GM23338 (cell line): ENCODE data around the gene MAP2K4. TPM values are rescaled to one million over a fixed set of nuclear protein-coding genes. Genes with fewer than 3 reads are reported as not detected.
A peak's percentile ranks its signal among the peaks of the same experiment; 100 is the strongest.

ENCODE experiments used
- ATAC-seq: fragments of 200-7000 bp; cut with Tn5 transposase; 3 replicates; pipeline ENCODE4 v1.9.1; 2020
- DNase-seq: peaks from one replicate; pipeline ENCODE4 v3.0.0-alpha.2; 2015; ENCODE audit warnings: low spot score
- H2AFZ ChIP-seq: fragments of 200-600 bp; sonication (generic); 2 replicates; pipeline ENCODE4 v1.8.0; 2016; ENCODE audit warnings: antibody characterized with exemption, mild to moderate bottlenecking, moderate library complexity
- H3F3A ChIP-seq: fragments of 200-600 bp; sonication (generic); replicated peaks from 2 replicates; pipeline ENCODE4 v1.8.0; 2017; ENCODE audit warnings: antibody characterized with exemption, mixed run types, low read depth
- H3K27ac ChIP-seq: fragments of 200-600 bp; sonication (generic); 2 replicates; pipeline ENCODE4 v1.6.1; 2016; ENCODE audit warnings: low read depth
- H3K27me3 ChIP-seq: fragments of 200-600 bp; sonication (generic); 2 replicates; pipeline ENCODE4 v1.8.0; 2016; ENCODE audit warnings: mild to moderate bottlenecking, mixed run types, moderate library complexity; ENCODE audit not compliant: insufficient read depth
- H3K36me3 ChIP-seq: fragments of 200-600 bp; sonication (generic); 2 replicates; pipeline ENCODE4 v1.8.0; 2016; ENCODE audit warnings: mild to moderate bottlenecking; ENCODE audit not compliant: insufficient read depth
- H3K4me1 ChIP-seq: fragments of 200-600 bp; sonication (generic); 2 replicates; pipeline ENCODE4 v1.8.0; 2016; ENCODE audit warnings: mild to moderate bottlenecking, moderate library complexity; ENCODE audit not compliant: insufficient read depth
- H3K4me2 ChIP-seq: fragments of 200-600 bp; sonication (generic); 2 replicates; pipeline ENCODE4 v1.7.1; 2017; ENCODE audit warnings: mixed run types
- H3K4me3 ChIP-seq: fragments of 200-600 bp; sonication (generic); 2 replicates; pipeline ENCODE4 v1.6.1; 2016; ENCODE audit warnings: mixed run types
- H3K79me2 ChIP-seq: fragments of 200-600 bp; sonication (generic); replicated peaks from 2 replicates; pipeline ENCODE4 v1.8.0; 2017; ENCODE audit warnings: mild to moderate bottlenecking; ENCODE audit not compliant: insufficient read depth
- H3K9me2 ChIP-seq: fragments of 200-600 bp; sonication (generic); 2 replicates; pipeline ENCODE4 v1.8.0; 2017; ENCODE audit not compliant: insufficient read depth
- H4K20me1 ChIP-seq: fragments of 200-600 bp; sonication (generic); replicated peaks from 2 replicates; pipeline ENCODE4 v1.8.0; 2017; ENCODE audit warnings: mild to moderate bottlenecking; ENCODE audit not compliant: insufficient read depth
- H3K27ac Mint-ChIP-seq: 2 replicates; pipeline ENCODE4 v1.8.0; 2020; ENCODE audit warnings: inconsistent platforms, mild to moderate bottlenecking, moderate library complexity, mixed read lengths
- H3K27me3 Mint-ChIP-seq: 3 replicates; pipeline ENCODE4 v1.8.0; 2022; ENCODE audit warnings: low read depth, mild to moderate bottlenecking, moderate library complexity, mixed read lengths, inconsistent platforms; ENCODE audit not compliant: insufficient read depth, poor library complexity
- H3K36me3 Mint-ChIP-seq: 3 replicates; pipeline ENCODE4 v1.8.0; 2021; ENCODE audit warnings: low read depth, mild to moderate bottlenecking, inconsistent platforms, moderate library complexity, mixed read lengths
- H3K4me1 Mint-ChIP-seq: 3 replicates; pipeline ENCODE4 v1.8.0; 2020; ENCODE audit warnings: mild to moderate bottlenecking, inconsistent platforms, mixed read lengths
- H3K4me3 Mint-ChIP-seq: 3 replicates; pipeline ENCODE4 v1.8.0; 2021; ENCODE audit warnings: moderate library complexity, mild to moderate bottlenecking, inconsistent platforms, mixed read lengths
- H3K9me3 Mint-ChIP-seq: 3 replicates; pipeline ENCODE4 v1.8.0; 2020; ENCODE audit warnings: moderate library complexity, mild to moderate bottlenecking, inconsistent platforms, mixed read lengths
- CREB1 ChIP-seq: fragments of 250-450 bp; sonication (Bioruptor Pico); IDR thresholded peaks from 2 replicates; pipeline ENCODE4 v1.5.0; 2020; ENCODE audit warnings: low read depth, mild to moderate bottlenecking, moderate library complexity
- CTCF ChIP-seq, 2 experiments: fragments of 200-600 bp in 1 of 2; sonication (generic) in 1 of 2; conservative IDR thresholded peaks; 2 replicates each; pipeline versions ENCODE4 v1.5.1 to v1.6.1; 2016 to 2017; ENCODE audit warnings: antibody characterized with exemption in 2 of 2, low read depth in 2 of 2, mild to moderate bottlenecking in 2 of 2, moderate library complexity in 1 of 2
- ETS1 ChIP-seq: IDR thresholded peaks from 2 replicates; pipeline ENCODE4 v1.6.1; 2016; ENCODE audit warnings: antibody characterized with exemption
- EZH2phosphoT487 ChIP-seq: fragments of 200-600 bp; sonication (generic); IDR thresholded peaks from one replicate; pipeline ENCODE4 v1.8.1; 2018; ENCODE audit warnings: antibody characterized with exemption; ENCODE audit not compliant: unreplicated experiment
- NANOG ChIP-seq: IDR thresholded peaks from 2 replicates; pipeline ENCODE4 v1.6.1; 2016; ENCODE audit warnings: antibody characterized with exemption, borderline replicate concordance
- POLR2AphosphoS5 ChIP-seq: IDR thresholded peaks from 2 replicates; pipeline ENCODE4 v1.6.1; 2016; ENCODE audit warnings: antibody characterized with exemption, low read depth
- REST ChIP-seq: IDR thresholded peaks from one replicate; pipeline ENCODE4 v1.6.1; 2018; ENCODE audit warnings: antibody characterized with exemption; ENCODE audit not compliant: unreplicated experiment
- STAT1 ChIP-seq: IDR thresholded peaks from one replicate; pipeline ENCODE4 v1.6.1; 2016; ENCODE audit warnings: antibody characterized with exemption; ENCODE audit not compliant: unreplicated experiment
- ZNF114 ChIP-seq: fragments of 250-450 bp; sonication (Bioruptor Pico); IDR thresholded peaks from 2 replicates; pipeline ENCODE4 v1.5.0; 2020; ENCODE audit warnings: mild to moderate bottlenecking, moderate library complexity
- ZNF331 ChIP-seq: fragments of 250-450 bp; sonication (Bioruptor Pico); IDR thresholded peaks from 2 replicates; pipeline ENCODE4 v1.5.0; 2020; ENCODE audit warnings: low read depth, mild to moderate bottlenecking, moderate library complexity
- polyA plus RNA-seq: library from polyadenylated mRNA; unstranded; fragments of >200 nt; fragmentation: Nextera tagmentation; extraction: Ambion mirVana; gene quantifications from 2 replicates; pipeline ENCODE4 v1.2.1, GENCODE V29; 2016
- total RNA-seq: library from RNA; depleted of rRNA; stranded (reverse); fragments of >200 nt; shearing (Covaris generic); gene quantifications from 2 replicates; pipeline ENCODE4 v1.2.3, GENCODE V29; 2014

MAP2K4 gene
- total and polyA plus RNA-seq, 2 experiments from 2014 or later = 25.3 to 36.4 TPM

GRCh38 chr17:11999696-12000095, 21.0 kb upstream of the MAP2K4 start (continued):
- no peak for TF ChIP-seq REST
- TF ChIP-seq STAT1 = no peak
- no peak for TF ChIP-seq NANOG
- TF ChIP-seq POLR2AphosphoS5 = no peak
- no peak for TF ChIP-seq CTCF (conservative IDR thresholded peaks at IDR 0.05; ENCODE audit: low read depth in 2 of 2)
- no peak for TF ChIP-seq ETS1
- TF ChIP-seq ZNF331 (CRISPR knock-in tag) = no peak
- no peak for TF ChIP-seq CREB1 (CRISPR knock-in tag)
- no peak for TF ChIP-seq ZNF114 (CRISPR knock-in tag)

GRCh38 chr17:12007466-12007865, 13.2 kb upstream of the MAP2K4 start:
- ATAC-seq (no peak), DNase-seq (no peak)
- Histone ChIP-seq H3K9me2 (no peaks in the 10 kb centered on the region), H3F3A (no peaks in the 10 kb centered on the region), H4K20me1 (no peaks in the 10 kb centered on the region), H3K79me2 (no peaks in the 10 kb centered on the region), H3K27me3 (no peaks in the 10 kb centered on the region), H3K4me1 (no peaks in the 10 kb centered on the region), H3K36me3 (no peaks in the 10 kb centered on the region), H3K27ac (no peak overlapping the region), H3K4me2 (no peak overlapping the region; the same call in 1 of the 2 replicates), H2AFZ (peak overlapping the region; percentile 30; the same call in 1 of the 2 replicates), H3K4me3 (no peak overlapping the region)
- no peaks in the 10 kb centered on the region for H3K36me3 Mint-ChIP-seq
- no peaks in the 10 kb centered on the region for H3K27me3 Mint-ChIP-seq
- no peak overlapping the region for H3K4me3 Mint-ChIP-seq
- H3K4me1 Mint-ChIP-seq = no peaks in the 10 kb centered on the region
- no peak overlapping the region for H3K27ac Mint-ChIP-seq
- no peaks in the 10 kb centered on the region for H3K9me3 Mint-ChIP-seq
- TF ChIP-seq CREB1 (CRISPR knock-in tag) (no peak), EZH2phosphoT487 (no peak), REST (no peak)
